ENCODE data around the gene CPTP. TPM values are rescaled to one million over a fixed set of nuclear protein-coding genes. Genes with fewer than 3 reads are reported as not detected.
A peak's percentile ranks its signal among the peaks of the same experiment; 100 is the strongest.

The CPTP gene
- total and polyA plus RNA-seq, 2 of the 13 experiments (the other 11 are each of a cell fraction or from before 2014, with no cell fraction given): 5.5 to 9.3 TPM

- TF ChIP-seq FOXK1 (CRISPR knock-in tag; IDR thresholded peaks at IDR 0.05; ENCODE audit: borderline replicate concordance, low read depth) (no peak), ZNF737 (CRISPR knock-in tag; IDR thresholded peaks at IDR 0.05; ENCODE audit: borderline replicate concordance) (no peak), ZNF451 (CRISPR knock-in tag; IDR thresholded peaks at IDR 0.05) (no peak; the same call in 1 of the 2 replicates), ZNF225 (CRISPR knock-in tag; IDR thresholded peaks at IDR 0.05) (no peak), ZNF136 (CRISPR knock-in tag; IDR thresholded peaks at IDR 0.05; ENCODE audit: low read depth) (no peak), TCF7 (IDR thresholded peaks at IDR 0.05; ENCODE audit: low read depth) (no peak), ARNT (IDR thresholded peaks at IDR 0.05) (no peak), THAP11 (CRISPR knock-in tag; IDR thresholded peaks at IDR 0.05) (no peak), ZNF30 (CRISPR knock-in tag; IDR thresholded peaks at IDR 0.05) (no peak; the same call in 1 of the 2 replicates), THAP9 (CRISPR knock-in tag; IDR thresholded peaks at IDR 0.05; ENCODE audit: borderline replicate concordance) (no peak), SNAPC2 (CRISPR knock-in tag; IDR thresholded peaks at IDR 0.05) (no peak), ZNF883 (CRISPR knock-in tag; IDR thresholded peaks at IDR 0.05; ENCODE audit: not compliant biosample characterization) (peak; percentile 25), ZNF34 (CRISPR knock-in tag; IDR thresholded peaks at IDR 0.05; ENCODE audit: borderline replicate concordance) (no peak), LRRFIP1 (CRISPR knock-in tag; conservative IDR thresholded peaks at IDR 0.05) (no peak), RAD51 (IDR thresholded peaks at IDR 0.05; ENCODE audit: borderline replicate concordance) (no peak), ZNF446 (CRISPR knock-in tag; IDR thresholded peaks at IDR 0.05) (no peak), ZNF577 (CRISPR knock-in tag; IDR thresholded peaks at IDR 0.05; ENCODE audit: borderline replicate concordance, low read depth) (no peak), ZBTB2 (CRISPR knock-in tag; IDR thresholded peaks at IDR 0.05; ENCODE audit: low read depth) (no peak), ZNF746 (CRISPR knock-in tag; IDR thresholded peaks at IDR 0.05) (0 out of 2 replicates have a peak, but pooled peaks have one; percentile 24), SP5 (CRISPR knock-in tag; IDR thresholded peaks at IDR 0.05; ENCODE audit: borderline replicate concordance, low read depth) (peak; percentile 67; the same call in 1 of the 2 replicates), NFE2L2 (IDR thresholded peaks at IDR 0.05; ENCODE audit: low read length) (peak; percentile 39; the same call in 1 of the 2 replicates), EHMT2 (IDR thresholded peaks at IDR 0.05; ENCODE audit: borderline replicate concordance, low read depth, low read length) (no peak)
Observed at GRCh38 chr1:1305300-1306069, 19.1 kb upstream of the CPTP start (continued).
